Right lung (tissue), 5 donors: ENCODE measurements around the gene CDC34. TPM values are rescaled to one million over a fixed set of nuclear protein-coding genes. Genes with fewer than 3 reads are reported as not detected.

Experiments
- DNase-seq, 2 donors: peaks; one replicate each; pipeline ENCODE4 v3.0.0-alpha.2; 2013
- polyA plus RNA-seq, 5 donors: library from polyadenylated mRNA; unstranded; fragments of 120-200 nt; gene quantifications; one replicate each; pipeline versions ENCODE4 v1.2.1 to v1.2.3, GENCODE V29; 2013; ENCODE audit warnings: inconsistent platforms in 1 of 5, low replicate concordance in 1 of 5; ENCODE audit not compliant: insufficient read length in 5 of 5, insufficient read depth in 1 of 5

Gene CDC34
- polyA plus RNA-seq, 5 donors, result 43.5 to 68.9 (median 50.8) TPM

DNA sequence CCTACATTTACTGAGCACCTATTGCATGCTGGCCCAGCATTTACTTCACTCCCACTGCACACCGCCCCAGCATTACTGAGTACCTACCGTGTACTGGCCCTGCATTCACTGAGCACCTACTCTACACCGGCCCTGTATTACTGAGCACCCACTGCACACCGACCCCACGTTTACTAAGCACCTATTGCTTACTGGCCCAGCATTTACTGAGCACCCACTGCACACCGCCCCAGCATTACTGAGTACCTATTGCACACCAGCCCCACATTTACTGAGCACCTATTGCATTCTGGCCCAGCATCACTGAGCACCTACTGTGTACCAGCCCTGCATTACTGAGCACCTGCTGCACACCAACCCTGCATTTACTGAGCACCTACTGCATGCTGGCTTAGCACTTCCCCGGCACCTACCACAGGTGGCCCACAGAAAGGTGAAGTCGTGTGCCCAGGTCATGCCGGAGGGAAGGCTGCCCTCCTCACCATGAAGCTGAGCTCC lies 17.3 kb upstream of the CDC34 start:
- DNase-seq, result no peak

GRCh38 chr19:517721-518597 lies 13.6 kb upstream of the CDC34 start:
- peak; percentile 75 to 76 for DNase-seq

DNA sequence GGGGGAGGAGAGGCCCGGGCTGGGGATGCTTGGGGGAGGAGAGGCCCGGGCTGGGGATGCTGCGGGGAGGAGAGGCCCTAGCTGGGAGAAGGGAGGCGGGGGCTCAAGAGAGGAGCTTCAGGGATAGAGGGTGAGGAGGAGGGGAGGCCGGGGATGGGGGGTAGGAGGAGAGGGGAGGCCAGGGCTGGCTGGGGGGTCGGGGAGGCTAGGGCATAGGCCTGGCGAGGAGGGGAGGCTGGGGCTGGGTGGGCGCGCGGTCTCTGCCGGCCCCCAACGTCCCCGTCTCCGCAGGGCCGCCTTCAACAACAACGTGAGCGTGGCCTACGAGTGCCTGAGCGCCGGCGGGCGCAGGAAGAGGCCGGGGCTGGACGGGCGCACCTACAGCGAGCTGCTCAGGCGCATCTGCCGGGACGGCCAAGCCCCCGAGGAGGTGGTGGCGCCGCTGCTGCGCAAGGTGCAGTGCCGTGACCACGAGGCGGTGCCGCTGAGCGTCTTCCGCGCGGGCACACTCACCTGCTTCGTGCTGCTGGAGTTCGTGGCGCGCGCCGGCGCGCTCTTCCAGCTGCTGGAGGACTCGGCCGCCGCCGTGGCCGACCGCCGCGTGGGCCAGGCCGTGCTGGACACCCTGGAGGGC lies 12.8 kb upstream of the CDC34 start:
- peak in 1 of 2 donors; percentile 20 for DNase-seq

- DNase-seq, result no peak
These were observed 12.1 kb upstream of the CDC34 start for GRCh38 chr19:519449-519865.

- DNase-seq, result no peak
These were observed 8.8 kb upstream of the CDC34 start for GRCh38 chr19:522726-523125.

- DNase-seq, result no peak
These were observed 7.4 kb upstream of the CDC34 start for GRCh38 chr19:524062-524674.

- DNase-seq, result no peak
These were observed 6.5 kb upstream of the CDC34 start for GRCh38 chr19:525029-525428.

DNA sequence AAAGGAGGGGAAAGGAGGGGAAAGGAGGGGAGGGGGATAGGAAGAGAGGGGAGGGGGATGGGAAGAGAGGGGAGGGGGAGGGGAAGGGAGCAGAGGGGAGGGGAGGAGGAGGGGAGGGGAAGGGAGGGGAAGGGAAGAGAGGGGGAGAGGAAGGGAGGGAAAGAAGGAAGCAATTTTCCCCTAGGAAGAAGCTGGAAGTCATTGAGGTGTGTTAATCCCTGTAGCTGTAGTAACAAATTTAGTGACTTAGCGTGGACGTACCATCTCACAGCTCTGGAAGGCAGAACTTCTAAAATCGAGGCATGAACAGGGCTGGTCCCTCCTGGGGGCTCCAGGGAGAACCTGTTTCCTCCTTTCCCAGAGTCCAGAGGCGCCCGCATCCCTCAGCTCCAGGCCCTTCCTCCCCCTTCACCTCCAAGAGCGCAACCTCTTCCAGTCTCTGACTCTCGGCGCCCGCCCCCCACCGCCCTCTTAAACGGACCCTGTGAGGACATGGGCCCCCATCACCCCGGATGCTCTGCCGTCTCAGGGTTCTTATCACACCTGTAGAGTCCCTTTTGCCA lies 5.6 kb upstream of the CDC34 start:
- no peak for DNase-seq

DNA sequence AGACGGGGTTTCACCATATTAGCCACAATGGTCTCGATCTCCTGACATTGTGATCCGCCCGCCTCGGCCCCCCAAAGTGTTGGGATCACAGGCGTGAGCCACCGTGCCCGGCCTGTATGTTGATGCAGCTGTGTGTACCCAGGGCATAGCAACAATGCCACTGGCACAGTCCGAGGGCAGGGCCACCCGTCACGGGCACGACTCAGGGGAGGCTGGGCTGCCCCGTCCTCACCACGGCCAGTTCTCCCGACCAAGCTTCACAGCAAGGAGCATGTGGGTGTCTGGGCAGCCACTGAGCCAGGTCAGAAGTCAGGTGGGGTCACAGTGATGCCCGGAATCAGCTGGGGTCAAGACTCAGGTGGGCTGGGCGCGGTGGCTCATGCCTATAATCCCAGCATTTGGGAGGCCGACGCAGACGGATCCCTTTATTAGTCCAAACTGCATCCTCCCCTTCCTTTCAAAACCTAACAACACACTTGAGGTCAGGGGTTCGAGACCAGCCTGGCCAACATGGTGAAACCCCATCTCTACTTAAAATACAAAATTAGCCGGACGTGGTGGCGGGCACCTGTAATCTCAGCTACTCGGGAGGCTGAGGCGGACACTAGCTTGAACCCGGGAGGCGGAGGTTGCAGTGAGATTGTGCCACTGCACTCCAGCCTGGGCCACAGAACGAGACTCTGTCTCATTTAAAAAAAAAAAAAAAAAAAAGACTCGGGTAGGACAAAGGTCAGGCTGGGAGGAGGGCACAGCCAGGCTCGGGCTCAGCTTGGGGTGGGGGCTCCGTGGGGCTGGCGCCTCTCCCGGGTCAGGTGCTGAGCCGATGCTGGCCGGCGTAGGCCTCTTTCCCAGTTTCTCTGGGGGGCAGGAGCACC lies 1.2 kb upstream of the CDC34 start:
- DNase-seq, result no peak

DNA sequence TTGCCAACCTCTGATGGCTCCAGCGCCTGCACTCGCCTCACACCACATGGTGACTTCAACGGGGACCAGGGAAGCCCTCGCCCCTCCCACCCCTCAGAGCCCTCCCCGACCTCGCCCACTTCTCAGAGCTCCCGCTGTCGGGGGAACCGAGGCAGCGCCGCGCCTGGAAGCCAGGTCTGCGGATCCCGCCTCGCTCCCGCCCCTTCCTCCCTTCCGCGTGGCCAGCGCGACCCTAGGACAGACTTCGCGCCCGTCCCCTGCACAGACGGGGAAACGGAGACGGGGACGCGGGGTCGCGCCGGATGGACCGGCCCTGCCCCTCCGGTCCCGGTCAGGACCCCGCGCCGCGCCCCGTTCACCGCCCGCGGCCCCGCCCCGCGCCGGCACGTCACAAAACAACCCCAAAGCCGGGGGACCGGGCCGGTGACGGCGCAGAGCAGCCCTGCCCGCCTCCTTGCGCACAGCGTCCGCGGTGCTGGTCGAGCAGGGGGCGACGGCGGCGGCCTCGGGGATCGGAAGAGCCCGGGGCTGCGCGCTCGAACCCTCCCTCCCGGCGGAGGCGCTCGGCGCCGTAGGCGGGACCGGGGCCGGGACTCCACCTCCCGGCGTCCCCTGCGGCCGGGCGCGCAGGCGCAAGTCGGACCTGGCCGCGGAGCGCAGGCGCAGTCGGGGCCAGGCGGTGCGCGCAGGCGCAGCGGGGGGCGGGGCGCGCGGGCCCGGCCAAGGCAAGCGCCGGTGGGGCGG lies 379 bp upstream of the CDC34 start:
- DNase-seq, result peak; percentile 86 to 88

- peak in 1 of 2 donors; percentile 68 for DNase-seq
These were observed 1.2 kb downstream of the CDC34 start for GRCh38 chr19:532561-533363.

- DNase-seq, result no peak
These were observed 2.0 kb downstream of the CDC34 start for GRCh38 chr19:533364-534058.

DNA sequence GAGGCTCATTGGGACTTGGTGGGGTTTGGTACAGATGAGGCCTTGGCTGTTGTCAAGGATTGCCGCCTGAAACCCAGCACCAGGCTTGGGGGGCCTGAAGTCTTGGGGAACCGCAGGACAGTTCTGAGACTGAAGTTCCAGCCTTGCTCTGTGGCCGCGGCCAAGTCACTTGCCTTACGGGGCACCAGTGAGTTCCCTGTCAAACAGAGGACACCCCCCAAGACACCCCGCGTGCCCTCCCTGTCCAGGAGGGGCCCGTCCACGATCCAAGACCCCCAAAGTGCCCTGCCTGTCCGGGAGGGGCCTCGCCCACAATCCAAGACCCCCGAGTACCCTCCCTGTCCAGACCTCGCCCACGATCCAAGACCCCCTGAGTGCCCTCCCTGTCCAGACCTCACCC lies 2.5 kb downstream of the CDC34 start:
- DNase-seq, result no peak

- DNase-seq, result no peak
These were observed 3.7 kb downstream of the CDC34 start for GRCh38 chr19:535017-535835.

GRCh38 chr19:536031-536880 lies 4.7 kb downstream of the CDC34 start:
- DNase-seq, result no peak

- DNase-seq, result no peak
These were observed 5.4 kb downstream of the CDC34 start for GRCh38 chr19:536881-537404.
